IMR-90 (cell line): ENCODE measurements around the gene EPHB1. TPM values are rescaled to one million over a fixed set of nuclear protein-coding genes. Genes with fewer than 3 reads are reported as not detected.

ENCODE experiments used
- ATAC-seq: fragments of 200-7000 bp; cut with Tn5 transposase; 2 replicates; pipeline ENCODE4 v1.9.1; 2020; ENCODE audit warnings: low read depth, mild to moderate bottlenecking, moderate library complexity
- BruUV-seq: library from RNA; stranded (reverse); fragments of 400-500 nt; replicated peaks from 2 replicates; lab custom pipeline; 2021; lab: Mats Ljungman, UMichigan
- CTCF ChIA-PET: fragments of 300-600 bp; formaldehyde crosslinking; extraction: SDS; loops from one replicate; lab custom pipeline; 2021; ENCODE audit warnings: antibody characterized with exemption; lab: Yijun Ruan, JAX
- POLR2A ChIA-PET: fragments of 300-600 bp; sonication (Branson Sonifier 250); formaldehyde crosslinking; loops from one replicate; lab custom pipeline; 2022; ENCODE audit warnings: antibody characterized with exemption; ENCODE audit not compliant: unreplicated experiment; lab: Charles Lee
- DNase-seq: peaks from one replicate; pipeline ENCODE4 v3.0.0; 2013
- H2AFZ ChIP-seq: replicated peaks from 2 replicates; pipeline ENCODE3; 2013; ENCODE audit warnings: low read length, mild to moderate bottlenecking; ENCODE audit not compliant: poor library complexity
- H2AK5ac ChIP-seq: 2 replicates; pipeline ENCODE4 v1.6.1; 2013; ENCODE audit warnings: low read depth, low read length, inconsistent platforms
- H2AK9ac ChIP-seq: replicated peaks from 2 replicates; pipeline ENCODE3; 2013; ENCODE audit warnings: mild to moderate bottlenecking, low read depth, low read length, moderate library complexity; ENCODE audit not compliant: poor library complexity
- H2BK120ac ChIP-seq: 2 replicates; pipeline ENCODE4 v1.6.1; 2013; ENCODE audit warnings: low read depth, low read length, inconsistent platforms
- H2BK15ac ChIP-seq: 3 replicates; pipeline ENCODE4 v1.6.1; 2013; ENCODE audit warnings: low read depth, low read length, inconsistent platforms
- H2BK20ac ChIP-seq: 2 replicates; pipeline ENCODE4 v1.6.1; 2013; ENCODE audit warnings: low read depth, mild to moderate bottlenecking, inconsistent platforms, low read length, moderate library complexity
- H2BK5ac ChIP-seq: 2 replicates; pipeline ENCODE4 v1.6.1; 2013; ENCODE audit warnings: mild to moderate bottlenecking, low read depth, low read length, inconsistent platforms; ENCODE audit not compliant: poor library complexity, severe bottlenecking
- H3K14ac ChIP-seq: replicated peaks from 2 replicates; pipeline ENCODE4 v1.6.1; 2013; ENCODE audit warnings: low read depth, low read length, inconsistent platforms
- H3K18ac ChIP-seq: 2 replicates; pipeline ENCODE4 v1.6.1; 2013; ENCODE audit warnings: low read depth, low read length, control low read depth
- H3K23ac ChIP-seq: 2 replicates; pipeline ENCODE4 v1.6.1; 2013; ENCODE audit warnings: low read depth, low read length, inconsistent platforms
- H3K27ac ChIP-seq: 2 replicates; pipeline ENCODE4 v1.5.1; 2013; ENCODE audit warnings: mild to moderate bottlenecking, control low read depth, low read length; ENCODE audit not compliant: insufficient read depth
- H3K27me3 ChIP-seq: 2 replicates; pipeline ENCODE4 v1.6.1; 2013; ENCODE audit warnings: low read length; ENCODE audit not compliant: control insufficient read depth, insufficient read depth
- H3K36me3 ChIP-seq: 2 replicates; pipeline ENCODE4 v1.6.1; 2013; ENCODE audit warnings: low read length, mixed read lengths; ENCODE audit not compliant: control insufficient read depth, insufficient read depth
- H3K4ac ChIP-seq: 2 replicates; pipeline ENCODE4 v1.6.1; 2013; ENCODE audit warnings: low read depth, low read length, inconsistent platforms
- H3K4me1 ChIP-seq: 2 replicates; pipeline ENCODE4 v1.6.1; 2013; ENCODE audit warnings: low read length, mixed read lengths; ENCODE audit not compliant: control insufficient read depth, insufficient read depth
- H3K4me2 ChIP-seq: 2 replicates; pipeline ENCODE4 v1.6.1; 2013; ENCODE audit warnings: low read depth, mild to moderate bottlenecking, control low read depth, low read length, moderate library complexity
- H3K4me3 ChIP-seq: 2 replicates; pipeline ENCODE4 v1.5.1; 2013; ENCODE audit warnings: low read depth, mild to moderate bottlenecking, control low read depth, low read length, moderate library complexity; ENCODE audit not compliant: insufficient read depth
- H3K56ac ChIP-seq: 2 replicates; pipeline ENCODE4 v1.6.1; 2013; ENCODE audit warnings: low read length, inconsistent platforms; ENCODE audit not compliant: insufficient read depth; ENCODE audit errors: extremely low read depth
- H3K79me1 ChIP-seq, 2 experiments: 2 replicates each; pipeline ENCODE4 v1.6.1; 2013; ENCODE audit warnings: low read length in 2 of 2, inconsistent platforms in 1 of 2, low read depth in 1 of 2
- H3K9ac ChIP-seq: 2 replicates; pipeline ENCODE4 v1.6.1; 2013; ENCODE audit warnings: low read depth, low read length, control low read depth
- H3K9me1 ChIP-seq: 2 replicates; pipeline ENCODE4 v1.6.1; 2013; ENCODE audit warnings: low read length, inconsistent platforms; ENCODE audit not compliant: insufficient read depth
- H3K9me3 ChIP-seq: 2 replicates; pipeline ENCODE4 v1.6.1; 2013; ENCODE audit warnings: low read length; ENCODE audit not compliant: control insufficient read depth, insufficient read depth
- H4K20me1 ChIP-seq: 2 replicates; pipeline ENCODE4 v1.6.1; 2013; ENCODE audit warnings: low read length, inconsistent platforms; ENCODE audit not compliant: insufficient read depth
- H4K5ac ChIP-seq: 2 replicates; pipeline ENCODE4 v1.6.1; 2013; ENCODE audit warnings: mild to moderate bottlenecking, low read depth, low read length, control low read depth
- H4K8ac ChIP-seq, 2 experiments: 2 replicates each; pipeline ENCODE4 v1.6.1; 2013; ENCODE audit warnings: low read depth in 2 of 2, low read length in 2 of 2, control low read depth in 1 of 2, inconsistent platforms in 1 of 2
- H4K91ac ChIP-seq: 2 replicates; pipeline ENCODE4 v1.6.1; 2013; ENCODE audit warnings: low read depth, low read length, inconsistent platforms; ENCODE audit not compliant: insufficient read depth
- CEBPB ChIP-seq: IDR thresholded peaks from 2 replicates; pipeline ENCODE4 v1.6.1; 2012; ENCODE audit warnings: low read depth, low read length, improper control_type of control experiment
- FOS ChIP-seq: fragments of 150-350 bp; IDR thresholded peaks from 2 replicates; pipeline ENCODE4 v1.6.1; 2016; ENCODE audit warnings: low read depth, low read length
- WGBS, 2 experiments: methylation state at CpG; one replicate each; pipeline versions ENCODE4 v1.1.5 to v1.1.7; 2013; ENCODE audit warnings: missing lambda C conversion rate in 2 of 2; ENCODE audit not compliant: insufficient read length in 1 of 2; ENCODE audit errors: extremely low coverage in 2 of 2; 5-methylcytosine and 5-hydroxymethylcytosine counted together
- dilution Hi-C: fragments of 300-500 bp; cut with HindIII; formaldehyde crosslinking; loops from one replicate; pipeline ENCODE4 v1.14.3; 2018; ENCODE audit warnings: low sequenced_read_pairs; ENCODE audit not compliant: unreplicated experiment
- in situ Hi-C: fragments of 300-500 bp; cut with MboI; formaldehyde crosslinking; loops from 3 replicates; pipeline ENCODE4 v1.14.3; 2019; ENCODE audit warnings: low sequenced_read_pairs, inconsistent platforms, mixed read lengths
- intact Hi-C: fragments of 100-400 bp; cut with micrococcal nuclease; formaldehyde crosslinking; loops from 2 replicates; pipeline ENCODE4 v1.10.0; 2022
- polyA plus RNA-seq, 3 experiments: library from polyadenylated mRNA; depleted of rRNA; stranded (reverse); fragments of >200 nt; gene quantifications; 2 replicates each; pipeline ENCODE4 v1.2.3, GENCODE V29; 2012; ENCODE audit warnings: low replicate concordance in 1 of 3
- total RNA-seq: library from RNA; depleted of rRNA; stranded (reverse); fragments of >200 nt; gene quantifications from 2 replicates; pipeline ENCODE4 v1.2.3, GENCODE V29; 2012
- TF ChIP-seq, protein P1 (sequence below): fragments of 150-350 bp; IDR thresholded peaks from 2 replicates; pipeline ENCODE4 v1.6.1; 2016; ENCODE audit warnings: low read depth, mild to moderate bottlenecking, low read length, moderate library complexity, borderline replicate concordance

EPHB1 gene
- total and polyA plus RNA-seq, 2 of the 4 experiments (the other 2 are of a cell fraction) = 0.17 to 0.36 TPM

DNA sequence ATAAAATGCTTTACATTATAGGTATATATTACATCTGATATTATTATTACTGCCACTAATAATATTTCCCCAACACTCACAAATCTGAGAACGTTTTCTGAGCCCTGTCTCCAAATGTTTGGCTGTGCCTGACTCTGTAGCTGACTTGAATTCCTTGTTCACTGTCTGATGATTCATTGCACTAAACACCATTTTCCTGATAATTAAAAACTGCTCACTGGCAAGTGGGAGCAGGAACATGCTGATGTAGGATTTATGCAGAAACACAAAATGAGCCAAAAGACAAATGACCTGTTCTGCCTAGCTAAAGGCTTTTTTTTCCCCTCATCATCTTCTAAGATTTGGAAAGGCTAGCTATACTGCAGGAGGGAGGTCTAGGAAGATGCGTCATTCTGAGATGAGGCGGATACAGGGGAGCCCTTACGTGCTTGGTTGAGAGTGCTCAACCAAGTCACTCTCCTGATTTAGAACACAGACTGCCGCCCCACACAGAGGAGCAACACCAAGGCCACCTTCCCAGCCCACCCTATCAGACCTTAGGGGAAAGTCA, 380.7 kb downstream of the EPHB1 start:
- no peak for ATAC-seq
- Histone ChIP-seq H4K5ac (no peak overlapping the region), H3K9me1 (no peaks in the 10 kb centered on the region), H2AFZ (no peak overlapping the region), H3K4ac (no peak overlapping the region), H2BK20ac (no peak overlapping the region), H2BK5ac (no peak overlapping the region), H3K9ac (no peak overlapping the region), H3K36me3 (no peaks in the 10 kb centered on the region), H2BK15ac (no peak overlapping the region), H3K4me1 (no peaks in the 10 kb centered on the region), H3K14ac (no peak overlapping the region), H2BK120ac (no peak overlapping the region), H3K9me3 (no peaks in the 10 kb centered on the region; the same call in 1 of the 2 replicates), H3K18ac (no peak overlapping the region), H3K27ac (no peak overlapping the region), H3K56ac (no peak overlapping the region), H2AK5ac (no peak overlapping the region), H4K91ac (no peak overlapping the region), H3K79me1 (no peaks in the 10 kb centered on the region), H3K27me3 (no peaks in the 10 kb centered on the region), H3K23ac (no peak overlapping the region), H4K20me1 (no peaks in the 10 kb centered on the region), H4K8ac (no peak overlapping the region), H3K4me2 (no peak overlapping the region), H2AK9ac (no peak overlapping the region), H3K4me3 (no peak overlapping the region)
- no peak for DNase-seq
- no TSS peak for BruUV-seq
- TF ChIP-seq FOS (no peak), CEBPB (no peak)
- TF ChIP-seq, protein P1, sequence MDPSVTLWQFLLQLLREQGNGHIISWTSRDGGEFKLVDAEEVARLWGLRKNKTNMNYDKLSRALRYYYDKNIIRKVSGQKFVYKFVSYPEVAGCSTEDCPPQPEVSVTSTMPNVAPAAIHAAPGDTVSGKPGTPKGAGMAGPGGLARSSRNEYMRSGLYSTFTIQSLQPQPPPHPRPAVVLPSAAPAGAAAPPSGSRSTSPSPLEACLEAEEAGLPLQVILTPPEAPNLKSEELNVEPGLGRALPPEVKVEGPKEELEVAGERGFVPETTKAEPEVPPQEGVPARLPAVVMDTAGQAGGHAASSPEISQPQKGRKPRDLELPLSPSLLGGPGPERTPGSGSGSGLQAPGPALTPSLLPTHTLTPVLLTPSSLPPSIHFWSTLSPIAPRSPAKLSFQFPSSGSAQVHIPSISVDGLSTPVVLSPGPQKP = no peak
- in situ Hi-C loops = no loop called here
- intact Hi-C loops = no loop called here
- dilution Hi-C loops = no loop called here
- ChIA-PET CTCF (no interaction called here), POLR2A (no interaction called here)
- WGBS, 2 experiments = no CpG with 5 or more reads among the region's 5 CpGs
